K562 (cell line): Measurements from ENCODE around the gene CHD2.

ENCODE experiments used
- CBX5 ChIP-seq: IDR thresholded peaks from 2 replicates; pipeline ENCODE4 v1.6.1; 2014; ENCODE audit warnings: low read depth, borderline replicate concordance
- CEBPB ChIP-seq: fragments of 450-650 bp; IDR thresholded peaks from 2 replicates; pipeline ENCODE4 v1.6.1; 2016; ENCODE audit warnings: missing genetic modification characterization, missing compliant biosample characterization
- EZH2 ChIP-seq: IDR thresholded peaks from 2 replicates; pipeline ENCODE4 v1.6.1; 2012; ENCODE audit warnings: low read depth, mild to moderate bottlenecking, inconsistent platforms, low read length, borderline replicate concordance
- FOXM1 ChIP-seq, 2 experiments: fragments of 450-650 bp in 1 of 2; sonication (generic) in 1 of 2; formaldehyde crosslinking in 1 of 2; IDR thresholded peaks; 2 replicates each; pipeline versions ENCODE4 v1.6.1 to v1.9.0; 2017 to 2022; ENCODE audit warnings: low read depth in 2 of 2, mild to moderate bottlenecking in 2 of 2, missing genetic modification reagents in 1 of 2, moderate library complexity in 1 of 2
- NR1H2 ChIP-seq: sonication (generic); formaldehyde crosslinking; IDR thresholded peaks from 2 replicates; pipeline ENCODE4 v1.4.0; 2020; ENCODE audit warnings: mild to moderate bottlenecking, missing genetic modification reagents
- POLR2A ChIP-seq: fragments of 450-650 bp; conservative IDR thresholded peaks from 2 replicates; pipeline ENCODE4 v1.6.1; 2016
- RCOR1 ChIP-seq, 2 experiments: IDR thresholded peaks; 2 replicates each; pipeline ENCODE4 v1.6.1; 2012; ENCODE audit warnings: low read depth in 2 of 2, low read length in 2 of 2, borderline replicate concordance in 1 of 2, improper control_type of control experiment in 1 of 2
- SUPT5H ChIP-seq: fragments of 450-650 bp; IDR thresholded peaks from 2 replicates; pipeline ENCODE4 v1.6.1; 2016
- TGIF2 ChIP-seq: sonication (generic); formaldehyde crosslinking; IDR thresholded peaks from 2 replicates; pipeline ENCODE4 v1.8.1; 2022; ENCODE audit warnings: mild to moderate bottlenecking, missing genetic modification reagents, moderate library complexity
- TF ChIP-seq, protein P1 (sequence below): fragments of 450-650 bp; IDR thresholded peaks from 2 replicates; pipeline ENCODE4 v1.6.1; 2014; ENCODE audit warnings: low read depth, mild to moderate bottlenecking, moderate library complexity, borderline replicate concordance
- TF ChIP-seq, protein P2 (sequence below): fragments of 450-650 bp; IDR thresholded peaks from 2 replicates; pipeline ENCODE4 v1.6.1; 2017; ENCODE audit warnings: antibody characterized with exemption, mild to moderate bottlenecking
- TF ChIP-seq, protein P3 (sequence below), 3 experiments: IDR thresholded peaks in 2 of 3; conservative IDR thresholded peaks in 1 of 3; 2 replicates each; pipeline ENCODE4 v1.5.1; 2011 to 2012; ENCODE audit warnings: low read length in 3 of 3, mild to moderate bottlenecking in 3 of 3, control low read depth in 2 of 3, improper control_type of control experiment in 1 of 3, inconsistent platforms in 1 of 3, low read depth in 1 of 3, mixed read lengths in 1 of 3, moderate library complexity in 1 of 3; ENCODE audit not compliant: insufficient read depth in 2 of 3
- TF ChIP-seq, protein P4 (sequence below): sonication (generic); formaldehyde crosslinking; IDR thresholded peaks from 2 replicates; pipeline ENCODE4 v1.8.1; 2023; ENCODE audit warnings: mild to moderate bottlenecking, missing genetic modification reagents
- TF ChIP-seq, protein P5 (sequence below): fragments of 250-450 bp; sonication (Bioruptor Pico); IDR thresholded peaks from 2 replicates; pipeline ENCODE4 v1.8.0; 2021; ENCODE audit warnings: mild to moderate bottlenecking, moderate library complexity

DNA sequence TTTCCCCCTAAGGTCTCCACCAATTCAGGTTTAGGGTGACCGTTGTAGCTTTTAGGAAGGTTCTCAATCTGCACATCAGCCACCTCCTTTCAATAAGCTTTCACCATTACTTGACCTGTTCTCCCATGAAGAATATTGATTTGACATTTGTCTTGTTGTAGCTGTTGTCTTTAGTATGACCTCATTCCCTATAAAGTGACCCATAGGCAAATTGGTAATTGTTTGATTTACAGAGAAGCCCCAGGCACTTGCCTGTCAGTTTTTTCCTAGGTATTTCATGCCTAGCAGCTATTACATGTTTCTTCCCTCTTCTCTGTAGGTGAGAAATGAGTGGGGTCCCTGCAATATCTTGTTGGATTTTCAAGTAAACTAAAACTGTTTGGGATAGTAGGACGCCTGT, 36.0 kb downstream of the CHD2 start:
- TF ChIP-seq POLR2A (no peak), CEBPB (tag) (no peak), NR1H2 (CRISPR knock-in tag) (no peak), CBX5 (no peak), EZH2 (no peak), FOXM1 (IDR thresholded peaks at IDR 0.05; ENCODE audit: low read depth) (no peak), FOXM1 (CRISPR knock-in tag; IDR thresholded peaks at IDR 0.05; ENCODE audit: low read depth) (no peak), SUPT5H (no peak), TGIF2 (CRISPR knock-in tag) (no peak), RCOR1 (IDR thresholded peaks at IDR 0.05; ENCODE audit: borderline replicate concordance in 1 of 2, low read depth in 2 of 2, low read length in 2 of 2) (no peak)
- TF ChIP-seq, protein P1, sequence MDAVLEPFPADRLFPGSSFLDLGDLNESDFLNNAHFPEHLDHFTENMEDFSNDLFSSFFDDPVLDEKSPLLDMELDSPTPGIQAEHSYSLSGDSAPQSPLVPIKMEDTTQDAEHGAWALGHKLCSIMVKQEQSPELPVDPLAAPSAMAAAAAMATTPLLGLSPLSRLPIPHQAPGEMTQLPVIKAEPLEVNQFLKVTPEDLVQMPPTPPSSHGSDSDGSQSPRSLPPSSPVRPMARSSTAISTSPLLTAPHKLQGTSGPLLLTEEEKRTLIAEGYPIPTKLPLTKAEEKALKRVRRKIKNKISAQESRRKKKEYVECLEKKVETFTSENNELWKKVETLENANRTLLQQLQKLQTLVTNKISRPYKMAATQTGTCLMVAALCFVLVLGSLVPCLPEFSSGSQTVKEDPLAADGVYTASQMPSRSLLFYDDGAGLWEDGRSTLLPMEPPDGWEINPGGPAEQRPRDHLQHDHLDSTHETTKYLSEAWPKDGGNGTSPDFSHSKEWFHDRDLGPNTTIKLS: no peak
- TF ChIP-seq, protein P2, sequence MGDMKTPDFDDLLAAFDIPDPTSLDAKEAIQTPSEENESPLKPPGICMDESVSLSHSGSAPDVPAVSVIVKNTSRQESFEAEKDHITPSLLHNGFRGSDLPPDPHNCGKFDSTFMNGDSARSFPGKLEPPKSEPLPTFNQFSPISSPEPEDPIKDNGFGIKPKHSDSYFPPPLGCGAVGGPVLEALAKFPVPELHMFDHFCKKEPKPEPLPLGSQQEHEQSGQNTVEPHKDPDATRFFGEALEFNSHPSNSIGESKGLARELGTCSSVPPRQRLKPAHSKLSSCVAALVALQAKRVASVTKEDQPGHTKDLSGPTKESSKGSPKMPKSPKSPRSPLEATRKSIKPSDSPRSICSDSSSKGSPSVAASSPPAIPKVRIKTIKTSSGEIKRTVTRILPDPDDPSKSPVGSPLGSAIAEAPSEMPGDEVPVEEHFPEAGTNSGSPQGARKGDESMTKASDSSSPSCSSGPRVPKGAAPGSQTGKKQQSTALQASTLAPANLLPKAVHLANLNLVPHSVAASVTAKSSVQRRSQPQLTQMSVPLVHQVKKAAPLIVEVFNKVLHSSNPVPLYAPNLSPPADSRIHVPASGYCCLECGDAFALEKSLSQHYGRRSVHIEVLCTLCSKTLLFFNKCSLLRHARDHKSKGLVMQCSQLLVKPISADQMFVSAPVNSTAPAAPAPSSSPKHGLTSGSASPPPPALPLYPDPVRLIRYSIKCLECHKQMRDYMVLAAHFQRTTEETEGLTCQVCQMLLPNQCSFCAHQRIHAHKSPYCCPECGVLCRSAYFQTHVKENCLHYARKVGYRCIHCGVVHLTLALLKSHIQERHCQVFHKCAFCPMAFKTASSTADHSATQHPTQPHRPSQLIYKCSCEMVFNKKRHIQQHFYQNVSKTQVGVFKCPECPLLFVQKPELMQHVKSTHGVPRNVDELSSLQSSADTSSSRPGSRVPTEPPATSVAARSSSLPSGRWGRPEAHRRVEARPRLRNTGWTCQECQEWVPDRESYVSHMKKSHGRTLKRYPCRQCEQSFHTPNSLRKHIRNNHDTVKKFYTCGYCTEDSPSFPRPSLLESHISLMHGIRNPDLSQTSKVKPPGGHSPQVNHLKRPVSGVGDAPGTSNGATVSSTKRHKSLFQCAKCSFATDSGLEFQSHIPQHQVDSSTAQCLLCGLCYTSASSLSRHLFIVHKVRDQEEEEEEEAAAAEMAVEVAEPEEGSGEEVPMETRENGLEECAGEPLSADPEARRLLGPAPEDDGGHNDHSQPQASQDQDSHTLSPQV: no peak
- TF ChIP-seq, protein P3, sequence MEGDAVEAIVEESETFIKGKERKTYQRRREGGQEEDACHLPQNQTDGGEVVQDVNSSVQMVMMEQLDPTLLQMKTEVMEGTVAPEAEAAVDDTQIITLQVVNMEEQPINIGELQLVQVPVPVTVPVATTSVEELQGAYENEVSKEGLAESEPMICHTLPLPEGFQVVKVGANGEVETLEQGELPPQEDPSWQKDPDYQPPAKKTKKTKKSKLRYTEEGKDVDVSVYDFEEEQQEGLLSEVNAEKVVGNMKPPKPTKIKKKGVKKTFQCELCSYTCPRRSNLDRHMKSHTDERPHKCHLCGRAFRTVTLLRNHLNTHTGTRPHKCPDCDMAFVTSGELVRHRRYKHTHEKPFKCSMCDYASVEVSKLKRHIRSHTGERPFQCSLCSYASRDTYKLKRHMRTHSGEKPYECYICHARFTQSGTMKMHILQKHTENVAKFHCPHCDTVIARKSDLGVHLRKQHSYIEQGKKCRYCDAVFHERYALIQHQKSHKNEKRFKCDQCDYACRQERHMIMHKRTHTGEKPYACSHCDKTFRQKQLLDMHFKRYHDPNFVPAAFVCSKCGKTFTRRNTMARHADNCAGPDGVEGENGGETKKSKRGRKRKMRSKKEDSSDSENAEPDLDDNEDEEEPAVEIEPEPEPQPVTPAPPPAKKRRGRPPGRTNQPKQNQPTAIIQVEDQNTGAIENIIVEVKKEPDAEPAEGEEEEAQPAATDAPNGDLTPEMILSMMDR (IDR thresholded peaks at IDR 0.05 in 2 of 3, conservative IDR thresholded peaks at IDR 0.05 in 1 of 3; ENCODE audit: insufficient read depth in 2 of 3, low read depth in 1 of 3, low read length in 3 of 3): no peak
- TF ChIP-seq, protein P4, sequence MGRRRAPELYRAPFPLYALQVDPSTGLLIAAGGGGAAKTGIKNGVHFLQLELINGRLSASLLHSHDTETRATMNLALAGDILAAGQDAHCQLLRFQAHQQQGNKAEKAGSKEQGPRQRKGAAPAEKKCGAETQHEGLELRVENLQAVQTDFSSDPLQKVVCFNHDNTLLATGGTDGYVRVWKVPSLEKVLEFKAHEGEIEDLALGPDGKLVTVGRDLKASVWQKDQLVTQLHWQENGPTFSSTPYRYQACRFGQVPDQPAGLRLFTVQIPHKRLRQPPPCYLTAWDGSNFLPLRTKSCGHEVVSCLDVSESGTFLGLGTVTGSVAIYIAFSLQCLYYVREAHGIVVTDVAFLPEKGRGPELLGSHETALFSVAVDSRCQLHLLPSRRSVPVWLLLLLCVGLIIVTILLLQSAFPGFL: no peak
- TF ChIP-seq, protein P5, sequence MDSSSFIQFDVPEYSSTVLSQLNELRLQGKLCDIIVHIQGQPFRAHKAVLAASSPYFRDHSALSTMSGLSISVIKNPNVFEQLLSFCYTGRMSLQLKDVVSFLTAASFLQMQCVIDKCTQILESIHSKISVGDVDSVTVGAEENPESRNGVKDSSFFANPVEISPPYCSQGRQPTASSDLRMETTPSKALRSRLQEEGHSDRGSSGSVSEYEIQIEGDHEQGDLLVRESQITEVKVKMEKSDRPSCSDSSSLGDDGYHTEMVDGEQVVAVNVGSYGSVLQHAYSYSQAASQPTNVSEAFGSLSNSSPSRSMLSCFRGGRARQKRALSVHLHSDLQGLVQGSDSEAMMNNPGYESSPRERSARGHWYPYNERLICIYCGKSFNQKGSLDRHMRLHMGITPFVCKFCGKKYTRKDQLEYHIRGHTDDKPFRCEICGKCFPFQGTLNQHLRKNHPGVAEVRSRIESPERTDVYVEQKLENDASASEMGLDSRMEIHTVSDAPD (CRISPR knock-in tag): no peak
